HG03139 (cell line): ENCODE measurements around the gene PAX5.

Source experiments
- ATAC-seq: cut with Tn5 transposase; IDR thresholded peaks from one replicate; pipeline ENCODE4 v1.9.1; 2021; ENCODE audit not compliant: unreplicated experiment

The PAX5 gene

GRCh38 chr9:36987891-36988290, 46.2 kb downstream of the PAX5 start:
- ATAC-seq, result no peak

GRCh38 chr9:36987409-36987808, 46.7 kb downstream of the PAX5 start:
- ATAC-seq, result no peak

GRCh38 chr9:36986468-36987408, 47.3 kb downstream of the PAX5 start:
- ATAC-seq, result no peak

GRCh38 chr9:36985769-36986467, 48.1 kb downstream of the PAX5 start:
- no peak for ATAC-seq

- ATAC-seq, result no peak
Observed at GRCh38 chr9:36985061-36985768, 48.9 kb downstream of the PAX5 start.

GRCh38 chr9:36980148-36980974, 53.7 kb downstream of the PAX5 start:
- ATAC-seq, result no peak

GRCh38 chr9:36976371-36977030, 57.6 kb downstream of the PAX5 start:
- no peak for ATAC-seq

- no peak for ATAC-seq
Observed at GRCh38 chr9:36974731-36975130, 59.3 kb downstream of the PAX5 start.

- no peak for ATAC-seq
Observed at GRCh38 chr9:36971935-36972488, 62.1 kb downstream of the PAX5 start.

GRCh38 chr9:36970007-36970888, 63.8 kb downstream of the PAX5 start:
- no peak for ATAC-seq

- ATAC-seq, result no peak
Observed at GRCh38 chr9:36969216-36969771, 64.8 kb downstream of the PAX5 start.

GRCh38 chr9:36968574-36969215, 65.4 kb downstream of the PAX5 start:
- no peak for ATAC-seq

- ATAC-seq, result no peak
Observed at GRCh38 chr9:36967997-36968396, 66.1 kb downstream of the PAX5 start.

- no peak for ATAC-seq
Observed at GRCh38 chr9:36966371-36967097, 67.5 kb downstream of the PAX5 start.

- no peak for ATAC-seq
Observed at GRCh38 chr9:36964791-36965190, 69.3 kb downstream of the PAX5 start.

- ATAC-seq, result no peak
Observed at GRCh38 chr9:36963346-36963745, 70.7 kb downstream of the PAX5 start.

GRCh38 chr9:36962691-36963090, 71.4 kb downstream of the PAX5 start:
- no peak for ATAC-seq
